ENCODE results near the gene TMEM184A. TPM values are rescaled to one million over a fixed set of nuclear protein-coding genes. Genes with fewer than 3 reads are reported as not detected.

The TMEM184A gene
- total and polyA plus RNA-seq, 2 donors (not counting 3 experiments of a cell fraction or from before 2014, with no cell fraction given) = 0.48 TPM; not detected in 1

DNA sequence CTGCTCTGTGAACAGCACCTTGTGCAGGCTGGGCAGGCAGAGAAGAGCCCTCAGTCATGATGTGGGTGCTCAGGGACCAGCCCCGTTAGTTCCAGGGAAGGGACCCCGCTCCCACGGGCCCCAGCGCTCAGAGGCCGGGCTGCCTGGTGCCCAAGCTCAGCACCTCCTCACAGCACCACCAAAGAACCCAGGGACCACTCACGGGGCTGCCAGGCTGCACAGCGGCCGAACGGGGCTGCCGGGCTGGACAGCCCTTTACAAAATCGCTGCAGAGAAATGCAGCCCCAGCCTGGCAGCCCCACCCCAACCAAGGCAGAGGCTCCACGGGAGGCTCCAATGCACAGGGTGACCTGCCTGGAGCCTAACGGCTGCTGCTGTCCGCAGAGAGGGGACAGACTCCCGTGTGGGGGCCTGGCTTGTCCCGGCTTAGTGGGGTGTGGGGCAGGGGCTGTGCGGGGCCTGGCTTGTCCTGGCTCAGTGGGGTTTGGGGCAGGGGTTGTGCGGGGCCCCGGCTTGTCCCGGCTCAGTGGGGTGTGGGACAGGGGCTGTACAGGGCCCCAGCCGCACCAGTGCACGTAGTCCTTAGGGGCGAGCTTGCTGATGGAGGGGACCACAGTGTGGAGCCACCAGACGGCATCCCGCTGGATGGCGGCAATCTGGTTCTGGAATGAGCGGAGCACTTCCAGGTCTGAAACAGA, 61.0 kb downstream of the TMEM184A start:
- no peaks in the 10 kb centered on the region for H3K79me2 ChIP-seq (ENCODE audit: control insufficient read depth, insufficient read depth, low read length)
- no peak overlapping the region for H3K9ac ChIP-seq (replicated peaks; ENCODE audit: extremely low read depth, insufficient read depth, low read length)
- TF ChIP-seq, protein P1, sequence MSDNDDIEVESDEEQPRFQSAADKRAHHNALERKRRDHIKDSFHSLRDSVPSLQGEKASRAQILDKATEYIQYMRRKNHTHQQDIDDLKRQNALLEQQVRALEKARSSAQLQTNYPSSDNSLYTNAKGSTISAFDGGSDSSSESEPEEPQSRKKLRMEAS (IDR thresholded peaks at IDR 0.05; ENCODE audit: insufficient read depth, insufficient read length) = no peak
- TF ChIP-seq MYC (IDR thresholded peaks at IDR 0.05; ENCODE audit: low read depth, low read length) (no peak), FOS (IDR thresholded peaks at IDR 0.05; ENCODE audit: borderline replicate concordance, insufficient read depth, low read length) (no peak), EZH2 (IDR thresholded peaks at IDR 0.05; ENCODE audit: borderline replicate concordance, low read depth, low read length, severe bottlenecking) (no peak), JUN (IDR thresholded peaks at IDR 0.05; ENCODE audit: borderline replicate concordance, insufficient read depth, insufficient read length, low read depth) (no peak), POLR2AphosphoS5 (IDR thresholded peaks at IDR 0.05; ENCODE audit: insufficient read depth, low read depth, low read length) (no peak), POLR2A (IDR thresholded peaks at IDR 0.05; ENCODE audit: low read depth, low read length) (no peak), GATA2 (IDR thresholded peaks at IDR 0.05; ENCODE audit: insufficient read depth, insufficient read length, low read depth, low read length) (no peak)
- TF ChIP-seq, protein P2, sequence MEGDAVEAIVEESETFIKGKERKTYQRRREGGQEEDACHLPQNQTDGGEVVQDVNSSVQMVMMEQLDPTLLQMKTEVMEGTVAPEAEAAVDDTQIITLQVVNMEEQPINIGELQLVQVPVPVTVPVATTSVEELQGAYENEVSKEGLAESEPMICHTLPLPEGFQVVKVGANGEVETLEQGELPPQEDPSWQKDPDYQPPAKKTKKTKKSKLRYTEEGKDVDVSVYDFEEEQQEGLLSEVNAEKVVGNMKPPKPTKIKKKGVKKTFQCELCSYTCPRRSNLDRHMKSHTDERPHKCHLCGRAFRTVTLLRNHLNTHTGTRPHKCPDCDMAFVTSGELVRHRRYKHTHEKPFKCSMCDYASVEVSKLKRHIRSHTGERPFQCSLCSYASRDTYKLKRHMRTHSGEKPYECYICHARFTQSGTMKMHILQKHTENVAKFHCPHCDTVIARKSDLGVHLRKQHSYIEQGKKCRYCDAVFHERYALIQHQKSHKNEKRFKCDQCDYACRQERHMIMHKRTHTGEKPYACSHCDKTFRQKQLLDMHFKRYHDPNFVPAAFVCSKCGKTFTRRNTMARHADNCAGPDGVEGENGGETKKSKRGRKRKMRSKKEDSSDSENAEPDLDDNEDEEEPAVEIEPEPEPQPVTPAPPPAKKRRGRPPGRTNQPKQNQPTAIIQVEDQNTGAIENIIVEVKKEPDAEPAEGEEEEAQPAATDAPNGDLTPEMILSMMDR (IDR thresholded peaks at IDR 0.05; ENCODE audit: extremely low read depth in 1 of 2, insufficient read depth in 1 of 2, low read depth in 1 of 2, low read length in 2 of 2) = no peak
- ChIA-PET POLR2A (no interaction called here), CTCF (no interaction called here)
- no peak overlapping the region for H3K27ac ChIP-seq (ENCODE audit: insufficient read depth, low read depth, low read length)
- no peak for DNase-seq (ENCODE audit: low read depth, low spot score)
- no peak for FAIRE-seq
- no peaks in the 10 kb centered on the region for H3K9me3 ChIP-seq (replicated peaks; ENCODE audit: control insufficient read depth, insufficient read depth, low read length)
- no peaks in the 10 kb centered on the region for H3K9me1 ChIP-seq (replicated peaks; ENCODE audit: control insufficient read depth, extremely low read depth, insufficient read depth, low read length)
- no peak overlapping the region for H2AFZ ChIP-seq (ENCODE audit: low read depth, low read length)
- dilution Hi-C loops (cut with MboI; ENCODE audit: extremely low pct_ligation_motif_present, low sequenced_read_pairs) = no loop called here
- no peaks in the 10 kb centered on the region for H4K20me1 ChIP-seq (replicated peaks; ENCODE audit: control insufficient read depth, extremely low read depth, insufficient read depth, low read length)
- no TSS peak for BruUV-seq (replicated peaks)
- H3K4me3 ChIP-seq (replicated peaks in 1 of 3; ENCODE audit: insufficient read depth in 1 of 3, low read depth in 1 of 3, low read length in 3 of 3) = no peak overlapping the region
- no peaks in the 10 kb centered on the region for H3K4me1 ChIP-seq (ENCODE audit: control insufficient read depth, extremely low read depth, insufficient read depth, low read length)
- peaks cover 7 to 44% of the 10 kb centered on the region in 2 experiments for H3K36me3 ChIP-seq (ENCODE audit: control insufficient read depth in 2 of 2, extremely low read depth in 1 of 2, insufficient read depth in 2 of 2, low read length in 2 of 2)
- intact Hi-C loops (cut with micrococcal nuclease) = no loop called here
- H3K27me3 ChIP-seq (ENCODE audit: control insufficient read depth in 2 of 2, insufficient read depth in 2 of 2, low read length in 2 of 2) = no peaks in the 10 kb centered on the region
- no peak overlapping the region for H3K4me2 ChIP-seq (ENCODE audit: insufficient read depth, low read length)

All from endothelial cell of umbilical vein (primary cell).